ENCODE data around the gene FGF14. TPM values are rescaled to one million over a fixed set of nuclear protein-coding genes. Genes with fewer than 3 reads are reported as not detected.

FGF14 gene
- total RNA-seq, 4 donors from 2014 or later = 0.04 to 1.4 (median 0.38) TPM

DNA sequence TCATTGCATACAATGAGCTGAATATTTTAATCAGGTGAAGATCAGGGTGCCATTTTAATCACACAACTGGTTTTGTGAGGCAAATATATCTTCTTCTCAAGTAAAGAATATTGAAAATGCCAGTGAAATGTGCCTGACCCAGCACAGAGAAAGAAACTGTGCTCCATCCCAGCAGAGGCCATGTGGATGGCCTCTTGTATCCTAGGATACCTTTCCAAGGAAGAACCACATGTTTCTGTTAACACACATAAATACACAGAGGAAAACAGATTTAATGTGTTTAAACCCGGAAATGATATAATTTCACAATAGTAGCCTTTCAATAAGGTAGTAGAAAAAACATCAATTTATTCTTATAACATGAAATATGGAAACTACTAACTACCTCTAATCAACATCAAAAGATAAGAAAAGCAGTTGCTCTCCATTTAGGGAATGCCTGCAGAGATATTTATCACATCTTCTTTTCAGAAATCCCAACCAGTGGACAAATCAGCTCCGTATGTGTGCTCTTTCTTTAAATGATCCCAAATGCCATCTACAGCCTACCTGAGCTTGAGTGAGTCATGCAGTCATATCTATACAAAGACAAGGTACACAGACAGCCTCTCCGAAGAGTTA lies 157.1 kb downstream of the FGF14 start:
- no peaks in the 10 kb centered on the region for H3K9me3 ChIP-seq
- no peak for TF ChIP-seq CTCF (IDR thresholded peaks at IDR 0.05)
- TF ChIP-seq POLR2A (IDR thresholded peaks at IDR 0.05) = no peak
- no peaks in the 10 kb centered on the region for H3K36me3 ChIP-seq
- 82 to 85% methylated on average over 3 of the region's 3 CpGs for WGBS, 2 donors
- H3K4me3 ChIP-seq (replicated peaks in 1 of 3) = no peak overlapping the region
- H3K4me1 ChIP-seq = no peaks in the 10 kb centered on the region
- no peaks in the 10 kb centered on the region for H3K27me3 ChIP-seq
- no peak overlapping the region for H3K27ac ChIP-seq
- intact Hi-C loops (cut with DNase I) = no loop called here
- DNase-seq = no peak

- DNase-seq = no peak
- H3K27ac ChIP-seq = no peak overlapping the region
- no peak overlapping the region for H3K4me3 ChIP-seq (replicated peaks in 1 of 3)
- no peaks in the 10 kb centered on the region for H3K4me1 ChIP-seq
- no peaks in the 10 kb centered on the region for H3K36me3 ChIP-seq
- 68 to 71% methylated on average over 3 of the region's 3 CpGs for WGBS, 2 donors
- H3K9me3 ChIP-seq = no peaks in the 10 kb centered on the region
- TF ChIP-seq CTCF (IDR thresholded peaks at IDR 0.05) (no peak), POLR2A (IDR thresholded peaks at IDR 0.05) (no peak)
- H3K27me3 ChIP-seq = no peaks in the 10 kb centered on the region
- intact Hi-C loops (cut with DNase I) = no loop called here
Measured at GRCh38 chr13:102240110-102240509, 161.7 kb downstream of the FGF14 start.

GRCh38 chr13:102237230-102237629 lies 164.6 kb downstream of the FGF14 start:
- H3K36me3 ChIP-seq = no peaks in the 10 kb centered on the region
- WGBS, 2 donors = 77 to 78% methylated on average over 6 of the region's 6 CpGs
- DNase-seq = no peak

GRCh38 chr13:102236830-102237229 lies 165.0 kb downstream of the FGF14 start:
- no peak for TF ChIP-seq CTCF (IDR thresholded peaks at IDR 0.05)
- TF ChIP-seq POLR2A (IDR thresholded peaks at IDR 0.05) = no peak
- Histone ChIP-seq H3K27me3 (no peaks in the 10 kb centered on the region), H3K4me3 (replicated peaks in 1 of 3) (no peak overlapping the region), H3K36me3 (no peaks in the 10 kb centered on the region), H3K4me1 (no peaks in the 10 kb centered on the region), H3K27ac (no peak overlapping the region), H3K9me3 (no peaks in the 10 kb centered on the region)
- intact Hi-C loops (cut with DNase I) = no loop called here
- no peak for DNase-seq
- WGBS, 2 donors = 67 to 74% methylated on average over 8 of the region's 8 CpGs

More at GRCh38 chr13:102237230-102237629, 164.6 kb downstream of the FGF14 start:
- H3K27me3 ChIP-seq = no peaks in the 10 kb centered on the region
- H3K27ac ChIP-seq = no peak overlapping the region
- intact Hi-C loops (cut with DNase I) = no loop called here
- H3K9me3 ChIP-seq = no peaks in the 10 kb centered on the region
- H3K4me1 ChIP-seq = no peaks in the 10 kb centered on the region
- TF ChIP-seq CTCF (IDR thresholded peaks at IDR 0.05) (no peak), POLR2A (IDR thresholded peaks at IDR 0.05) (no peak)
- H3K4me3 ChIP-seq (replicated peaks in 1 of 3) = no peak overlapping the region

- DNase-seq = no peak
- Histone ChIP-seq H3K27ac (no peak overlapping the region), H3K27me3 (no peaks in the 10 kb centered on the region), H3K4me3 (replicated peaks in 1 of 3) (no peak overlapping the region), H3K4me1 (no peaks in the 10 kb centered on the region), H3K36me3 (no peaks in the 10 kb centered on the region), H3K9me3 (no peaks in the 10 kb centered on the region)
- no peak for TF ChIP-seq POLR2A (IDR thresholded peaks at IDR 0.05)
- WGBS, 2 donors = 53 to 59% methylated on average over 7 of the region's 7 CpGs
- intact Hi-C loops (cut with DNase I) = no loop called here
Measured at GRCh38 chr13:102236341-102236740, 165.5 kb downstream of the FGF14 start.
